OCI-LY3 (cell line): ENCODE measurements around the gene TMEM185B.
A peak's percentile ranks its signal among the peaks of the same experiment; 100 is the strongest.

ENCODE experiments used
- H2AFZ ChIP-seq: fragments of 200-600, 300-600 bp; shearing (Covaris generic); 2 replicates; pipeline ENCODE4 v1.6.0; 2014; ENCODE audit warnings: antibody characterized with exemption, low read depth, low read length
- H3K27ac ChIP-seq: fragments of 200-600, 300-600 bp; sonication (generic); 2 replicates; pipeline ENCODE4 v1.5.1; 2014; ENCODE audit warnings: mild to moderate bottlenecking, low read length, moderate library complexity, mixed read lengths
- H3K27me3 ChIP-seq: fragments of 200-600, 300-600 bp; sonication (generic); 2 replicates; pipeline ENCODE4 v1.6.1; 2014; ENCODE audit warnings: low read depth, low read length, mixed read lengths
- H3K36me3 ChIP-seq: fragments of 200-600, 300-600 bp; sonication (generic); replicated peaks from 2 replicates; pipeline ENCODE3; 2014; ENCODE audit warnings: low read depth, low read length, mixed read lengths
- H3K4me1 ChIP-seq: fragments of 300-600, 200-600 bp; sonication (generic); 2 replicates; pipeline ENCODE4 v1.6.1; 2014; ENCODE audit warnings: low read length, mixed read lengths
- H3K4me2 ChIP-seq: fragments of 200-600, 300-600 bp; sonication (generic); 2 replicates; pipeline ENCODE4 v1.6.1; 2014; ENCODE audit warnings: low read length, mixed read lengths
- H3K4me3 ChIP-seq: fragments of 300-600, 200-600 bp; sonication (generic); 2 replicates; pipeline ENCODE4 v1.5.1; 2014; ENCODE audit warnings: antibody characterized with exemption, mild to moderate bottlenecking, low read length, moderate library complexity
- H3K79me2 ChIP-seq: fragments of 300-600, 200-600 bp; shearing (Covaris generic); 2 replicates; pipeline ENCODE4 v1.6.1; 2014; ENCODE audit warnings: mild to moderate bottlenecking, low read length, mixed read lengths
- H3K9ac ChIP-seq: fragments of 300-600, 200-600 bp; shearing (Covaris generic); 2 replicates; pipeline ENCODE4 v1.6.0; 2014; ENCODE audit warnings: mild to moderate bottlenecking, low read length, moderate library complexity
- H3K9me3 ChIP-seq: fragments of 200-600, 300-600 bp; shearing (Covaris generic); 2 replicates; pipeline ENCODE4 v1.6.1; 2014; ENCODE audit warnings: low read length, mixed read lengths; ENCODE audit not compliant: insufficient read depth
- H4K20me1 ChIP-seq: fragments of 200-600, 300-600 bp; sonication (generic); 2 replicates; pipeline ENCODE4 v1.6.1; 2016; ENCODE audit warnings: low read length, mixed read lengths; ENCODE audit not compliant: insufficient read depth
- CTCF ChIP-seq: fragments of 200-600, 300-600 bp; sonication (generic); IDR thresholded peaks from 2 replicates; pipeline ENCODE4 v1.5.1; 2014; ENCODE audit warnings: antibody characterized with exemption, low read length, low read depth
- EZH2phosphoT487 ChIP-seq: fragments of 200-600 bp; shearing (Covaris generic); IDR thresholded peaks from 2 replicates; pipeline ENCODE4 v1.6.1; 2018; ENCODE audit warnings: antibody characterized with exemption, mixed run types, low read depth

TMEM185B gene

DNA sequence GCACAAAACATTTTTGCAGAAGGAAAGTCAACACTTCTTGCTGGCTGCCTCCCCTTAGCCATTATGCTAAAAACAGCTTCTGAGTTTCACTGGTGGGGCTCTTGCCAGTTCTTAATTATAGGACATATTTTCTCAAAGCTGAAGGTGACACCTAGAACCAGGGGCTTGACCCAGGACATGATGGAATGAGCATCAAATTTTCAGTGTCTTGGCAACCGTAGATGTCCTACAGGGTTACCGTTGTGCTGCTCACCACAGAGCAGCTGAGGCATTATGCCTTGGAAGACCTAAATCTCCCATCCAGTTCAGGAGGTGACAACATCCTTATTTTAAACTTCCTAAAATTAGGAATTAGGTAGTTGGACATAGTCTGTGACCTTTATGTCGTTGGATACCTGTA, 46.7 kb downstream of the TMEM185B start:
- no peaks in the 10 kb centered on the region for H3K27me3 ChIP-seq
- H3K36me3 ChIP-seq: peaks cover 45% of the 10 kb centered on the region
- H4K20me1 ChIP-seq: peaks cover 7% of the 10 kb centered on the region; the same call in 1 of the 2 replicates
- H3K4me1 ChIP-seq: peaks cover 24% of the 10 kb centered on the region
- peak overlapping the region; percentile 85 for H3K27ac ChIP-seq
- no peaks in the 10 kb centered on the region for H3K79me2 ChIP-seq
- TF ChIP-seq CTCF (no peak), EZH2phosphoT487 (no peak)
- no peaks in the 10 kb centered on the region for H3K9me3 ChIP-seq
- H3K9ac ChIP-seq: peak overlapping the region; percentile 67
- peak overlapping the region; percentile 92 for H3K4me2 ChIP-seq
- peak overlapping the region; percentile 51; the same call in 1 of the 2 replicates for H2AFZ ChIP-seq
- H3K4me3 ChIP-seq: peak overlapping the region; percentile 75

DNA sequence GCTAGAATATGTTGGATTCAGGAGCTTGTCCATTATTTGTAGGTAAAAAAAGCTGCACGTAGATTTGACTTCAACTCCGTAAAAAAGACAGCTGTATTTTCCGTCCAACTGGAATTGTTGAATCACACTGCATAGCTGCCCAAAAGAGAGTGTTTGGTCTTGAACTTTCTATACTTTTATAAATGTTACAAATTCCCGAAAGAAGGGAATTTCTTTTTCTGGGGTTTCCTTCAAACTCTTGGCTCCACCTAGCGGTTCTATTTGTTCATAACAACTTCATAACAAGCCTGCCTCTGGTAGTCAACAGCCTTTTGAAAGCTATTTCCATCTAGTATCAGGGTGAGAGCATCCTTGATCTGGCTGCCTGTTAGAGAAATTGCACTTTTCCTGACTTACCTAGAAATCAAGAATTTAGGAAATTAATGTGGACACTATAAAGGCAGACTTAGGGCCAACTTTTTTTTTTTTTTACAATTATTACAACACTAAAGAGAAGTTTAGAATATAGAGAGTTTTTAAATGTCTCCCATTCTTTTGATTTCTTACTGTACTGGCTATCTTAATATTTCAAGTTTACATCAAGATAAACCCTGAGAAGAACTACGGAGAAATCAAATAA, 48.1 kb downstream of the TMEM185B start:
- peaks cover 24% of the 10 kb centered on the region for H3K4me1 ChIP-seq
- TF ChIP-seq CTCF: peak; percentile 87
- TF ChIP-seq EZH2phosphoT487: no peak
- peaks cover 7% of the 10 kb centered on the region; the same call in 1 of the 2 replicates for H4K20me1 ChIP-seq
- no peak overlapping the region for H3K27ac ChIP-seq
- H3K4me2 ChIP-seq: no peak overlapping the region
- no peak overlapping the region for H3K4me3 ChIP-seq
- no peak overlapping the region for H3K9ac ChIP-seq
- H2AFZ ChIP-seq: no peak overlapping the region
- H3K9me3 ChIP-seq: no peaks in the 10 kb centered on the region
- H3K36me3 ChIP-seq: peaks cover 50% of the 10 kb centered on the region
- no peaks in the 10 kb centered on the region for H3K79me2 ChIP-seq
- no peaks in the 10 kb centered on the region for H3K27me3 ChIP-seq
